Measurements from ENCODE around the gene IRAK2. TPM values are rescaled to one million over a fixed set of nuclear protein-coding genes. Genes with fewer than 3 reads are reported as not detected.

IRAK2 gene
- polyA plus RNA-seq, 3 donors = 0.78 to 2.0 (median 1.5) TPM

GRCh38 chr3:10224794-10225665 lies 60.3 kb downstream of the IRAK2 start:
- Mint-ChIP-seq H3K4me3 (peak overlapping the region in 1 of 2 donors; percentile 46), H3K4me1 (peaks cover 69% of the 10 kb centered on the region), H3K27ac (peak overlapping the region; percentile 84 to 91 (median 85)), H3K36me3 (peaks cover 26 to 32% of the 10 kb centered on the region in 2 donors), H3K9me3 (peaks cover 0 to 2% (median 0%) of the 10 kb centered on the region in 7 donors), H3K27me3 (ENCODE audit: low read depth in 3 of 3) (peaks cover 0 to 2% (median 0%) of the 10 kb centered on the region in 3 donors)
- Histone ChIP-seq H3K4me1 (ENCODE audit: control insufficient read depth in 1 of 2, insufficient read depth in 2 of 2, low read length in 2 of 2) (peaks cover 51 to 65% of the 10 kb centered on the region in 2 donors), H3K4me2 (replicated peaks; ENCODE audit: extremely low read depth, low read length, poor library complexity, severe bottlenecking) (peak overlapping the region; percentile 35), H3K79me2 (ENCODE audit: insufficient read depth, low read length) (no peaks in the 10 kb centered on the region), H3K27ac (ENCODE audit: low read depth in 1 of 2, low read length in 2 of 2) (peak overlapping the region in 1 of 2 donors; percentile 71), H2AFZ (ENCODE audit: insufficient read depth, low read depth, low read length, poor library complexity, severe bottlenecking) (no peak overlapping the region), H3K9me3 (replicated peaks in 1 of 2; ENCODE audit: control insufficient read depth in 1 of 2, insufficient read depth in 1 of 2, low read length in 2 of 2) (no peaks in the 10 kb centered on the region), H3K9ac (ENCODE audit: insufficient read depth, low read length, poor library complexity, severe bottlenecking) (no peak overlapping the region), H3K4me3 (replicated peaks in 1 of 3; ENCODE audit: low read depth in 2 of 3, low read length in 3 of 3) (no peak overlapping the region), H3K27me3 (ENCODE audit: control insufficient read depth in 2 of 2, insufficient read depth in 2 of 2, low read length in 2 of 2) (no peaks in the 10 kb centered on the region), H4K20me1 (ENCODE audit: insufficient read depth, low read length) (no peaks in the 10 kb centered on the region), H3K36me3 (replicated peaks in 1 of 2; ENCODE audit: control insufficient read depth in 1 of 2, insufficient read depth in 2 of 2, low read length in 2 of 2) (peaks cover 0 to 4% of the 10 kb centered on the region in 2 donors)
- TF ChIP-seq, protein P1, sequence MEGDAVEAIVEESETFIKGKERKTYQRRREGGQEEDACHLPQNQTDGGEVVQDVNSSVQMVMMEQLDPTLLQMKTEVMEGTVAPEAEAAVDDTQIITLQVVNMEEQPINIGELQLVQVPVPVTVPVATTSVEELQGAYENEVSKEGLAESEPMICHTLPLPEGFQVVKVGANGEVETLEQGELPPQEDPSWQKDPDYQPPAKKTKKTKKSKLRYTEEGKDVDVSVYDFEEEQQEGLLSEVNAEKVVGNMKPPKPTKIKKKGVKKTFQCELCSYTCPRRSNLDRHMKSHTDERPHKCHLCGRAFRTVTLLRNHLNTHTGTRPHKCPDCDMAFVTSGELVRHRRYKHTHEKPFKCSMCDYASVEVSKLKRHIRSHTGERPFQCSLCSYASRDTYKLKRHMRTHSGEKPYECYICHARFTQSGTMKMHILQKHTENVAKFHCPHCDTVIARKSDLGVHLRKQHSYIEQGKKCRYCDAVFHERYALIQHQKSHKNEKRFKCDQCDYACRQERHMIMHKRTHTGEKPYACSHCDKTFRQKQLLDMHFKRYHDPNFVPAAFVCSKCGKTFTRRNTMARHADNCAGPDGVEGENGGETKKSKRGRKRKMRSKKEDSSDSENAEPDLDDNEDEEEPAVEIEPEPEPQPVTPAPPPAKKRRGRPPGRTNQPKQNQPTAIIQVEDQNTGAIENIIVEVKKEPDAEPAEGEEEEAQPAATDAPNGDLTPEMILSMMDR (IDR thresholded peaks at IDR 0.05) = peak; percentile 85
- DNase-seq = peak; percentile 79 to 90 (median 89)
- intact Hi-C loops (cut with micrococcal nuclease) = loop anchor here (1.0 to 5.0 kb wide), 3 partner anchors 34 to 63 kb away; partner anchors contain the start of gene IRAK2 (in 1 of the 2)
- 30% methylated on average over 4 of the region's 4 CpGs for WGBS (ENCODE audit: insufficient coverage)

GRCh38 chr3:10226293-10226692 lies 61.6 kb downstream of the IRAK2 start:
- no peak overlapping the region for H3K4me3 ChIP-seq (replicated peaks in 1 of 3; ENCODE audit: low read depth in 2 of 3, low read length in 3 of 3)
- no peaks in the 10 kb centered on the region for H3K79me2 ChIP-seq (ENCODE audit: insufficient read depth, low read length)
- H3K4me2 ChIP-seq (replicated peaks; ENCODE audit: extremely low read depth, low read length, poor library complexity, severe bottlenecking) = no peak overlapping the region
- H3K9ac ChIP-seq (ENCODE audit: insufficient read depth, low read length, poor library complexity, severe bottlenecking) = no peak overlapping the region
- peak overlapping the region in 3 of 7 donors; percentile 30 to 43 (median 35) for H3K27ac Mint-ChIP-seq
- H3K9me3 ChIP-seq (replicated peaks in 1 of 2; ENCODE audit: control insufficient read depth in 1 of 2, insufficient read depth in 1 of 2, low read length in 2 of 2) = no peaks in the 10 kb centered on the region
- H3K36me3 Mint-ChIP-seq = peaks cover 24 to 25% of the 10 kb centered on the region in 2 donors
- intact Hi-C loops (cut with micrococcal nuclease) = loop anchor here in 1 of 2 donors (5.0 kb wide), 1 partner anchor 64 kb away; the partner anchor contains the start of gene IRAK2
- no peak overlapping the region for H3K27ac ChIP-seq (ENCODE audit: low read depth in 1 of 2, low read length in 2 of 2)
- no peaks in the 10 kb centered on the region for H3K27me3 Mint-ChIP-seq (ENCODE audit: low read depth in 3 of 3)
- DNase-seq = no peak
- no peaks in the 10 kb centered on the region for H4K20me1 ChIP-seq (ENCODE audit: insufficient read depth, low read length)
- no peak overlapping the region for H2AFZ ChIP-seq (ENCODE audit: insufficient read depth, low read depth, low read length, poor library complexity, severe bottlenecking)
- H3K9me3 Mint-ChIP-seq = peaks cover 0 to 2% (median 0%) of the 10 kb centered on the region in 7 donors
- no peak overlapping the region for H3K4me3 Mint-ChIP-seq
- peaks cover 0 to 4% of the 10 kb centered on the region in 2 donors for H3K36me3 ChIP-seq (replicated peaks in 1 of 2; ENCODE audit: control insufficient read depth in 1 of 2, insufficient read depth in 2 of 2, low read length in 2 of 2)
- peaks cover 61% of the 10 kb centered on the region for H3K4me1 Mint-ChIP-seq
- WGBS (ENCODE audit: insufficient coverage) = 83% methylated on average over 8 of the region's 10 CpGs
- TF ChIP-seq, protein P1 (IDR thresholded peaks at IDR 0.05) = no peak
- peaks cover 51 to 61% of the 10 kb centered on the region in 2 donors for H3K4me1 ChIP-seq (ENCODE audit: control insufficient read depth in 1 of 2, insufficient read depth in 2 of 2, low read length in 2 of 2)
- no peaks in the 10 kb centered on the region for H3K27me3 ChIP-seq (ENCODE audit: control insufficient read depth in 2 of 2, insufficient read depth in 2 of 2, low read length in 2 of 2)

Measured in CD14-positive monocyte (primary cell).